H9 (cell line): ENCODE results near the gene OLA1. TPM values are rescaled to one million over a fixed set of nuclear protein-coding genes. Genes with fewer than 3 reads are reported as not detected.

Experiments used
- DNase-seq: peaks from one replicate; pipeline ENCODE4 v3.0.0-alpha.2; 2017
- H2AFZ ChIP-seq: one replicate; pipeline ENCODE4 v1.6.1; 2013; ENCODE audit warnings: mild to moderate bottlenecking, low read length, control low read depth, moderate library complexity
- H2AK5ac ChIP-seq: 2 replicates; pipeline ENCODE4 v1.6.1; 2013; ENCODE audit warnings: low read length, control low read depth, mixed read lengths; ENCODE audit not compliant: insufficient read length
- H2BK120ac ChIP-seq: one replicate; pipeline ENCODE4 v1.6.1; 2013; ENCODE audit warnings: low read depth, mild to moderate bottlenecking, low read length, control low read depth, inconsistent platforms; ENCODE audit not compliant: poor library complexity, severe bottlenecking
- H2BK12ac ChIP-seq: 2 replicates; pipeline ENCODE4 v1.6.1; 2013; ENCODE audit warnings: low read length, control low read depth, mixed read lengths, low read depth; ENCODE audit not compliant: insufficient read length
- H2BK15ac ChIP-seq: 2 replicates; pipeline ENCODE4 v1.6.1; 2013; ENCODE audit warnings: low read depth, low read length, control low read depth
- H2BK20ac ChIP-seq: one replicate; pipeline ENCODE4 v1.6.1; 2013; ENCODE audit warnings: low read depth, mild to moderate bottlenecking, low read length, control low read depth, inconsistent platforms; ENCODE audit not compliant: poor library complexity, severe bottlenecking
- H2BK5ac ChIP-seq: 2 replicates; pipeline ENCODE4 v1.6.1; 2013; ENCODE audit warnings: low read length, control low read depth, mixed read lengths; ENCODE audit not compliant: insufficient read length
- H3K14ac ChIP-seq: 2 replicates; pipeline ENCODE4 v1.6.1; 2013; ENCODE audit warnings: low read length, control low read depth; ENCODE audit not compliant: insufficient read depth
- H3K18ac ChIP-seq: 2 replicates; pipeline ENCODE4 v1.6.1; 2013; ENCODE audit warnings: low read depth, mild to moderate bottlenecking, mixed read lengths, low read length, control low read depth; ENCODE audit not compliant: insufficient read length
- H3K23ac ChIP-seq: 2 replicates; pipeline ENCODE4 v1.6.1; 2013; ENCODE audit warnings: low read length, control low read depth, mixed read lengths, low read depth; ENCODE audit not compliant: insufficient read length
- H3K23me2 ChIP-seq: 2 replicates; pipeline ENCODE4 v1.6.1; 2013; ENCODE audit warnings: low read depth, mild to moderate bottlenecking, mixed read lengths, low read length, control low read depth; ENCODE audit not compliant: insufficient read length, poor library complexity, severe bottlenecking
- H3K27ac ChIP-seq: 2 replicates; pipeline ENCODE4 v1.5.1; 2013; ENCODE audit warnings: low read length, control low read depth, mixed read lengths, low read depth; ENCODE audit not compliant: insufficient read length
- H3K27me3 ChIP-seq: 2 replicates; pipeline ENCODE4 v1.6.1; 2013; ENCODE audit warnings: low read length, control low read depth, inconsistent platforms; ENCODE audit not compliant: insufficient read depth
- H3K4ac ChIP-seq: 2 replicates; pipeline ENCODE4 v1.6.1; 2013; ENCODE audit warnings: low read depth, mild to moderate bottlenecking, control low read depth, inconsistent platforms, low read length, moderate library complexity
- H3K4me1 ChIP-seq: 2 replicates; pipeline ENCODE4 v1.6.1; 2013; ENCODE audit warnings: low read length, control low read depth, inconsistent platforms; ENCODE audit not compliant: insufficient read depth
- H3K4me2 ChIP-seq: 2 replicates; pipeline ENCODE4 v1.6.1; 2013; ENCODE audit warnings: low read length, control low read depth, mixed read lengths; ENCODE audit not compliant: insufficient read length, insufficient read depth
- H3K56ac ChIP-seq: 2 replicates; pipeline ENCODE4 v1.6.1; 2013; ENCODE audit warnings: low read depth, mild to moderate bottlenecking, mixed read lengths, low read length, control low read depth; ENCODE audit not compliant: insufficient read length
- H3K79me1 ChIP-seq: 2 replicates; pipeline ENCODE4 v1.6.1; 2013; ENCODE audit warnings: low read depth, mild to moderate bottlenecking, moderate library complexity, low read length, control low read depth, inconsistent platforms; ENCODE audit not compliant: insufficient read depth, poor library complexity, severe bottlenecking
- H3K79me2 ChIP-seq: 2 replicates; pipeline ENCODE4 v1.6.1; 2013; ENCODE audit warnings: low read length, control low read depth, inconsistent platforms; ENCODE audit not compliant: insufficient read depth
- H3K9ac ChIP-seq: 2 replicates; pipeline ENCODE4 v1.6.1; 2013; ENCODE audit warnings: low read length, control low read depth, mixed read lengths; ENCODE audit not compliant: insufficient read length; ENCODE audit errors: extremely low read depth
- H3K9me3 ChIP-seq: one replicate; pipeline ENCODE4 v1.6.1; 2013; ENCODE audit warnings: low read depth, low read length, inconsistent platforms; ENCODE audit not compliant: control insufficient read depth
- H3T11ph ChIP-seq: one replicate; pipeline ENCODE4 v1.6.1; 2013; ENCODE audit warnings: mild to moderate bottlenecking, low read length, control low read depth, inconsistent platforms
- H4K20me1 ChIP-seq: one replicate; pipeline ENCODE4 v1.6.1; 2013; ENCODE audit not compliant: control insufficient read depth, insufficient read length, insufficient read depth
- H4K5ac ChIP-seq: 2 replicates; pipeline ENCODE4 v1.6.1; 2013; ENCODE audit warnings: low read depth, mild to moderate bottlenecking, mixed read lengths, low read length, control low read depth; ENCODE audit not compliant: insufficient read length
- H4K8ac ChIP-seq: replicated peaks from 2 replicates; pipeline ENCODE4 v1.6.1; 2013; ENCODE audit warnings: low read length, control low read depth, mixed read lengths, low read depth; ENCODE audit not compliant: insufficient read length
- H4K91ac ChIP-seq: 2 replicates; pipeline ENCODE4 v1.6.1; 2013; ENCODE audit warnings: low read depth, mild to moderate bottlenecking, moderate library complexity, mixed read lengths, low read length, control low read depth; ENCODE audit not compliant: insufficient read length
- H3K27ac Mint-ChIP-seq, 3 experiments: 2 replicates in 2 of 3; 3 replicates in 1 of 3; pipeline ENCODE4 v1.8.0; 2020 to 2021; ENCODE audit warnings: mixed read lengths in 3 of 3, mild to moderate bottlenecking in 1 of 3, moderate library complexity in 1 of 3
- H3K27me3 Mint-ChIP-seq: 2 replicates; pipeline ENCODE4 v1.8.0; 2021; ENCODE audit warnings: low read depth, mild to moderate bottlenecking, moderate library complexity, mixed read lengths
- H3K36me3 Mint-ChIP-seq, 3 experiments: 2 replicates in 2 of 3; 3 replicates in 1 of 3; pipeline ENCODE4 v1.8.0; 2020 to 2021; ENCODE audit warnings: low read depth in 3 of 3, mixed read lengths in 3 of 3; ENCODE audit not compliant: insufficient read depth in 1 of 3
- H3K4me1 Mint-ChIP-seq, 2 experiments: 2 replicates each; pipeline ENCODE4 v1.8.0; 2020; ENCODE audit warnings: mixed read lengths in 2 of 2
- H3K4me3 Mint-ChIP-seq, 2 experiments: 2 replicates in 1 of 2; 3 replicates in 1 of 2; pipeline ENCODE4 v1.8.0; 2020 to 2021; ENCODE audit warnings: mild to moderate bottlenecking in 2 of 2, mixed read lengths in 2 of 2, moderate library complexity in 1 of 2
- H3K9me3 Mint-ChIP-seq, 2 experiments: 2 replicates in 1 of 2; 3 replicates in 1 of 2; pipeline ENCODE4 v1.8.0; 2020; ENCODE audit warnings: mild to moderate bottlenecking in 2 of 2, mixed read lengths in 2 of 2, moderate library complexity in 1 of 2
- CTCF ChIP-seq: fragments of 200-600 bp; sonication (generic); conservative IDR thresholded peaks from 3 replicates; pipeline ENCODE4 v1.8.0; 2021; ENCODE audit warnings: antibody characterized with exemption, mild to moderate bottlenecking
- WGBS: extraction: QIAGEN DNeasy Blood & Tissue Kit; methylation state at CpG from one replicate; pipeline ENCODE4 v1.1.7; 2013; ENCODE audit warnings: missing lambda C conversion rate, low lambda C conversion rate, mixed read lengths; ENCODE audit not compliant: insufficient read length; ENCODE audit errors: extremely low coverage; 5-methylcytosine and 5-hydroxymethylcytosine counted together
- total RNA-seq: library from RNA; stranded (reverse); gene quantifications from 2 replicates; pipeline ENCODE4 v1.2.1, GENCODE V29; 2021

The OLA1 gene
- total RNA-seq, 1 experiment from 2014 or later, result 133 TPM

- WGBS, result no CpG with 5 or more reads among the region's 16 CpGs
- H3K27ac Mint-ChIP-seq, result peak overlapping the region in 2 of 3 experiments; percentile 86 to 96; a peak in 3 of 7 replicates
Observed at GRCh38 chr2:174248998-174249592, 763 bp upstream of the OLA1 start.

More at GRCh38 chr2:174248998-174249592, 763 bp upstream of the OLA1 start:
- H3K56ac ChIP-seq, result no peak overlapping the region
- DNase-seq, result no peak
- peaks cover 17 to 20% of the 10 kb centered on the region in 2 experiments for H3K4me1 Mint-ChIP-seq
- H3K23me2 ChIP-seq, result peaks cover 8% of the 10 kb centered on the region
- H3K79me1 ChIP-seq, result no peaks in the 10 kb centered on the region
- peak overlapping the region; percentile 89 for H3K14ac ChIP-seq
- no peak overlapping the region for H2BK20ac ChIP-seq
- no peak overlapping the region for H3K4ac ChIP-seq
- H3K18ac ChIP-seq, result peak overlapping the region; percentile 69
- no peak overlapping the region for H2AFZ ChIP-seq
- no peak overlapping the region for H4K8ac ChIP-seq
- H3K27me3 ChIP-seq, result no peaks in the 10 kb centered on the region
- peaks cover 16% of the 10 kb centered on the region for H3K27me3 Mint-ChIP-seq
- no peak overlapping the region for H3K9ac ChIP-seq
- H4K20me1 ChIP-seq, result no peaks in the 10 kb centered on the region
- H3K9me3 ChIP-seq, result no peaks in the 10 kb centered on the region
- H2BK120ac ChIP-seq, result no peak overlapping the region
- H2AK5ac ChIP-seq, result no peak overlapping the region
- peak overlapping the region; percentile 69 to 78 for H3K4me3 Mint-ChIP-seq
- no peak overlapping the region for H2BK12ac ChIP-seq
- H2BK5ac ChIP-seq, result no peak overlapping the region
- H2BK15ac ChIP-seq, result no peak overlapping the region
- no peak overlapping the region for H4K91ac ChIP-seq
- no peaks in the 10 kb centered on the region; a peak in 2 of 5 replicates for H3K9me3 Mint-ChIP-seq
- no peak overlapping the region for H3K23ac ChIP-seq
- TF ChIP-seq CTCF, result no peak
- no peak overlapping the region for H3K27ac ChIP-seq
- peaks cover 7 to 16% (median 16%) of the 10 kb centered on the region in 3 experiments; a peak in 6 of 7 replicates for H3K36me3 Mint-ChIP-seq
- peaks cover 3% of the 10 kb centered on the region; the same call in 1 of the 2 replicates for H3K79me2 ChIP-seq
- H4K5ac ChIP-seq, result no peak overlapping the region
- no peaks in the 10 kb centered on the region for H3K4me1 ChIP-seq
- H3T11ph ChIP-seq, result no peak overlapping the region
- peak overlapping the region; percentile 56 for H3K4me2 ChIP-seq
